DOHH2 (cell line): ENCODE measurements around the gene CALHM2.

Experiments used
- EZH2phosphoT487 ChIP-seq: fragments of 200-600 bp; sonication (generic); IDR thresholded peaks from 2 replicates; pipeline ENCODE4 v1.6.1; 2017; ENCODE audit warnings: borderline replicate concordance, mild to moderate bottlenecking, antibody characterized with exemption, low read length, moderate library complexity, mixed read lengths
- TF ChIP-seq, protein P1 (sequence below): fragments of 200-600 bp; sonication (generic); IDR thresholded peaks from one replicate; pipeline ENCODE4 v1.5.1; 2014; ENCODE audit warnings: antibody characterized with exemption, mild to moderate bottlenecking, low read depth, low read length; ENCODE audit not compliant: poor library complexity, severe bottlenecking

DNA sequence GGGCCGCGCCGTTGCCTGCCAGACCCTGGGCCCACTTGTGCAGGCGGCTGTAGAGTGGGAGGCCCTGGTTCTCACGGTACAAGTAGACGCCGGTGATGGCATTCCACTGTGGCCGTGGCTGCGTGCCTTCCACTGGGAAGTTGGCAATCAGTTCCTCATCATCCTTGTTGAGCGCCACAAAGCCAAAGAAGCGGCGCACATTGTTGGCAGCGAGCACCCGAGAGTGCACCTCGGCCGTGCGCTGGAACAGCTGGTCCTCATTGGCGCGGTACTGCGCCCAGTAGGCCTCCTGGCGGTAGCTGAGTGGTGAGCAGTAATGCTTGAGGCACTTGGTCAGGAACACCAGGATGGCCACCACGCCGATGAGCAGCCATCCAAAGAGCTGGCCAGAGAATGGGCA, 5.0 kb downstream of the CALHM2 start:
- TF ChIP-seq, protein P1, sequence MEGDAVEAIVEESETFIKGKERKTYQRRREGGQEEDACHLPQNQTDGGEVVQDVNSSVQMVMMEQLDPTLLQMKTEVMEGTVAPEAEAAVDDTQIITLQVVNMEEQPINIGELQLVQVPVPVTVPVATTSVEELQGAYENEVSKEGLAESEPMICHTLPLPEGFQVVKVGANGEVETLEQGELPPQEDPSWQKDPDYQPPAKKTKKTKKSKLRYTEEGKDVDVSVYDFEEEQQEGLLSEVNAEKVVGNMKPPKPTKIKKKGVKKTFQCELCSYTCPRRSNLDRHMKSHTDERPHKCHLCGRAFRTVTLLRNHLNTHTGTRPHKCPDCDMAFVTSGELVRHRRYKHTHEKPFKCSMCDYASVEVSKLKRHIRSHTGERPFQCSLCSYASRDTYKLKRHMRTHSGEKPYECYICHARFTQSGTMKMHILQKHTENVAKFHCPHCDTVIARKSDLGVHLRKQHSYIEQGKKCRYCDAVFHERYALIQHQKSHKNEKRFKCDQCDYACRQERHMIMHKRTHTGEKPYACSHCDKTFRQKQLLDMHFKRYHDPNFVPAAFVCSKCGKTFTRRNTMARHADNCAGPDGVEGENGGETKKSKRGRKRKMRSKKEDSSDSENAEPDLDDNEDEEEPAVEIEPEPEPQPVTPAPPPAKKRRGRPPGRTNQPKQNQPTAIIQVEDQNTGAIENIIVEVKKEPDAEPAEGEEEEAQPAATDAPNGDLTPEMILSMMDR = no peak
- TF ChIP-seq EZH2phosphoT487 = no peak
